ENCODE data around the gene CBLB. TPM values are rescaled to one million over a fixed set of nuclear protein-coding genes. Genes with fewer than 3 reads are reported as not detected.

The CBLB gene
- total RNA-seq, 1 donor from 2014 or later: 140 TPM

GRCh38 chr3:105676621-105677300 is 192.1 kb downstream of the CBLB start:
- DNase-seq (ENCODE audit: low spot score): no peak
- intact Hi-C loops (cut with DNase I): no loop called here
- no peak for ATAC-seq

- ATAC-seq (no peak), DNase-seq (ENCODE audit: low spot score) (no peak)
- intact Hi-C loops (cut with DNase I): no loop called here
Measured at GRCh38 chr3:105674437-105675065, 194.3 kb downstream of the CBLB start.

GRCh38 chr3:105672996-105673395 is 195.8 kb downstream of the CBLB start:
- no peak for DNase-seq (ENCODE audit: low spot score)
- ATAC-seq: no peak
- intact Hi-C loops (cut with DNase I): no loop called here

GRCh38 chr3:105662306-105662705 is 206.5 kb downstream of the CBLB start:
- DNase-seq (ENCODE audit: low spot score): no peak
- ATAC-seq: no peak
- intact Hi-C loops (cut with DNase I): no loop called here

GRCh38 chr3:105661461-105661860 is 207.4 kb downstream of the CBLB start:
- DNase-seq (ENCODE audit: low spot score): no peak
- intact Hi-C loops (cut with DNase I): no loop called here
- no peak for ATAC-seq

GRCh38 chr3:105656651-105657504 is 211.9 kb downstream of the CBLB start:
- ATAC-seq: peak; percentile 41
- DNase-seq (ENCODE audit: low spot score): no peak
- intact Hi-C loops (cut with DNase I): no loop called here

- ATAC-seq (no peak), DNase-seq (ENCODE audit: low spot score) (no peak)
- intact Hi-C loops (cut with DNase I): no loop called here
Measured at GRCh38 chr3:105653868-105654267, 214.9 kb downstream of the CBLB start.

GRCh38 chr3:105653166-105653565 is 215.6 kb downstream of the CBLB start:
- DNase-seq (ENCODE audit: low spot score) (no peak), ATAC-seq (no peak)
- intact Hi-C loops (cut with DNase I): no loop called here

GRCh38 chr3:105649480-105649879 is 219.3 kb downstream of the CBLB start:
- ATAC-seq (no peak), DNase-seq (ENCODE audit: low spot score) (no peak)
- intact Hi-C loops (cut with DNase I): no loop called here

- intact Hi-C loops (cut with DNase I): no loop called here
- ATAC-seq (no peak), DNase-seq (ENCODE audit: low spot score) (no peak)
Measured at GRCh38 chr3:105647047-105647446, 221.8 kb downstream of the CBLB start.

GRCh38 chr3:105639131-105639530 is 229.7 kb downstream of the CBLB start:
- intact Hi-C loops (cut with DNase I): no loop called here
- DNase-seq (ENCODE audit: low spot score): no peak
- ATAC-seq: no peak

GRCh38 chr3:105634708-105635107 is 234.1 kb downstream of the CBLB start:
- ATAC-seq (no peak), DNase-seq (ENCODE audit: low spot score) (no peak)
- intact Hi-C loops (cut with DNase I): no loop called here

GRCh38 chr3:105629718-105630117 is 239.1 kb downstream of the CBLB start:
- intact Hi-C loops (cut with DNase I): no loop called here
- ATAC-seq (no peak), DNase-seq (ENCODE audit: low spot score) (no peak)

- DNase-seq (ENCODE audit: low spot score) (no peak), ATAC-seq (no peak)
- intact Hi-C loops (cut with DNase I): no loop called here
Measured at GRCh38 chr3:105626739-105627138, 242.1 kb downstream of the CBLB start.

GRCh38 chr3:105622169-105622568 is 246.6 kb downstream of the CBLB start:
- intact Hi-C loops (cut with DNase I): no loop called here
- ATAC-seq: no peak
- no peak for DNase-seq (ENCODE audit: low spot score)

- intact Hi-C loops (cut with DNase I): no loop called here
- no peak for ATAC-seq
- DNase-seq (ENCODE audit: low spot score): no peak
Measured at GRCh38 chr3:105620236-105620635, 248.6 kb downstream of the CBLB start.

GRCh38 chr3:105619651-105620050 is 249.2 kb downstream of the CBLB start:
- intact Hi-C loops (cut with DNase I): no loop called here
- ATAC-seq: no peak
- DNase-seq (ENCODE audit: low spot score): no peak

GRCh38 chr3:105618556-105618955 is 250.3 kb downstream of the CBLB start:
- no peak for DNase-seq (ENCODE audit: low spot score)
- ATAC-seq: no peak
- intact Hi-C loops (cut with DNase I): no loop called here

GRCh38 chr3:105616374-105617121 is 252.3 kb downstream of the CBLB start:
- intact Hi-C loops (cut with DNase I): no loop called here
- no peak for DNase-seq (ENCODE audit: low spot score)
- ATAC-seq: no peak
